Activated CD4-positive, alpha-beta T cell treated with anti-CD3 and anti-CD28 coated beads, Interleukin-2, amount 50 U/mL, for 16 hours (primary cell): ENCODE data around the gene SPATA31C1.
A peak's percentile ranks its signal among the peaks of the same experiment; 100 is the strongest.

Source experiments
- DNase-seq: peaks from one replicate; pipeline ENCODE4 v3.0.0-alpha.2; 2020

SPATA31C1 gene

DNA sequence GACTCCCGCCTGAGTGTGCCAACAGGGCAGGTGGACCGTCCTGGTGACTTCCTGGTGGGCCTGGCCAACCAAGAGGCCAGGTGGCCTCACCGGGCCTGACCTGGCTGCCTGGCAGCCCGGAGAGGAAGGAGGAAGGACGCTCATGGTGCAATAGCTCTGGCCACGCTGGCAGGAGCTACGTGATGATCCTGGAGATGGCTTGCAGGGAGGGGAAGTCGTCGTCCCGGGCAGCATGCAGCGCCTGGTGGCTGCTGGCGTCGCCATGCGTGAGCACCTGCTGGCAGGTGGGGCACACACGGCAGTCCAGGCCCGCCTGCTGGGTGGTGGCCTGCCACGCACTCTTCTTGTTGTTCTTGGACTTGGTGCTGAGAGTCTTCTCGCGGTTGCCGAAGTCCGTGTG is 26.3 kb downstream of the SPATA31C1 start:
- DNase-seq = no peak

DNA sequence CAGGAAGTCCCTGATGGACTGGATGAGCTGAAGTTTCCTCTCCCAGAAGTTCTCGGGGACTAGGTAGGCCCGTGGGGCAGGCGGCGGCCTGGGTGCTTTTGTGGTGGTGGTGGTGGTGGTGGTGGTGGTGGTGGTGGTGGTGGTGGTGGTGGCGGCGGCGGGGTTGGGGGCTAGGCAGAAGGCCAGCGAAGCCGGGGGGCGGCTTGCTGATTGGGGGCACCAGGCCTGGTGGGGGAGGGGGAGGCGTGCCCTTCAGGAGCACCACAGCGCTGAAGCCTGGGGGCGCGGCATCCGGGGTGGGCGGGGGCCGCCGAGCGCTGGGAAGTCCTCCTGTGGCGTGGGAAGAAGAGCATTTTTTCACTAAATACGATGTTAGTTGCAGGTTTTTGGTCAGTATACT is 26.9 kb downstream of the SPATA31C1 start:
- no peak for DNase-seq

- DNase-seq = no peak
These were observed 32.5 kb downstream of the SPATA31C1 start for GRCh38 chr9:87950296-87950695.

- peak; percentile 38 for DNase-seq
These were observed 33.2 kb downstream of the SPATA31C1 start for GRCh38 chr9:87950765-87951488.

- DNase-seq = no peak
These were observed 36.5 kb downstream of the SPATA31C1 start for GRCh38 chr9:87954230-87954629.

GRCh38 chr9:87957839-87958238 is 40.1 kb downstream of the SPATA31C1 start:
- no peak for DNase-seq

DNA sequence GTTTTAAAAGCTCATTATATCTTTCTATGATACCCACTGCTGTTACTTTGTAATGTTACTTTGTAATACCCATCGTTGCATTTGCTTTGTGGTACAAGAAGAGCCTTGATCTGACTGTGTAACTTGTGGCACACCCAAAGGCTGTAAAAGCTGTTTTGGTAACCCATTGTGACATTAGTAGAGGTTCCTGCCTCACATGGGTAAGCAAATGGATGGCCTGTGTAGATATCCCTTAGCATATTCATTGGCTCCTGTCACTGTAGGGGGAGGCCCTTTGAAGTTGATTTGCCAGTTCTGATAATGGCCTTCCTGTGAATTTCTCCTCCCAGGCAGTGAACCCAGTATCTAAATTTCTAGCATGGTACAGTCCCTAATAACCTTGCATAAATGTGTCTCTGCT is 40.8 kb downstream of the SPATA31C1 start:
- DNase-seq = no peak

- no peak for DNase-seq
These were observed 42.3 kb downstream of the SPATA31C1 start for GRCh38 chr9:87959916-87960581.

DNA sequence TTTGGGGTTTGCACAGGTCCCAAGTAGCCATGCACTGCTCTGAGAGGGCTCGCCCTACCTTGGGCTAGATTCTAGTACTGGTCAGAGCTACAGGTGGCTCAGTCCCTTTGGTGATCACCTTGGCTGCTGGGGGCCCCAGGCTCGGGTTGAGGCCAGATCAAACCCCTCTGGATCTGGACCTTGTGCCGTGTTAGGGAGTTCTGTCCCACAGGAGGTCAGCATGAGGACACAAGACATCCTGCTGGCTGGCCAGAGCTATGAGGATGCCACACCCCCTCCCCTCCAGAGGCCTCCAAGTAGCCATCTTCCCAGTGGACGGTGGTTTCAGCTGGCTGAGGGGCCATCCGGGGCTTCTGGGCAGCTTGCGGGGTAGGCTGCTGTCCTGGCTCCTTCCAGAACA is 46.0 kb downstream of the SPATA31C1 start:
- no peak for DNase-seq

DNA sequence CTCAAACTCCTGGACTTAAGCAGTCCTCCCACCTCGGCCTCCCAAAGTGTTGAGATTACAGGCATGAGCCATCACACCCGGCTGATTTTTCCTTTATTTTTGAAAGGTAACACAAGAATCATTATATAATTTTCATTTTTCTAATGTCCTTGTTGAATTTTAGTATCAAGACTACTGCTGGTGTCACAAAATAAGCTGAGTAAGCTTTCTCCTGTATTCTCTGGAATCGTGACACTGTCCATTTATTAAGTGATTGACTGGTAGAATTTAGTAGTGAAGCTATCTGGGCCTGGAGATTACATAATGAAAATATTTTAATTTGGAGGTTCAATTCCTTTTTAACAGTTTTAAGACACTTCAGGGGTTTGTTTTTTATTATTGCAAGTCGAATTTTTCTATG is 47.1 kb downstream of the SPATA31C1 start:
- DNase-seq = no peak

DNA sequence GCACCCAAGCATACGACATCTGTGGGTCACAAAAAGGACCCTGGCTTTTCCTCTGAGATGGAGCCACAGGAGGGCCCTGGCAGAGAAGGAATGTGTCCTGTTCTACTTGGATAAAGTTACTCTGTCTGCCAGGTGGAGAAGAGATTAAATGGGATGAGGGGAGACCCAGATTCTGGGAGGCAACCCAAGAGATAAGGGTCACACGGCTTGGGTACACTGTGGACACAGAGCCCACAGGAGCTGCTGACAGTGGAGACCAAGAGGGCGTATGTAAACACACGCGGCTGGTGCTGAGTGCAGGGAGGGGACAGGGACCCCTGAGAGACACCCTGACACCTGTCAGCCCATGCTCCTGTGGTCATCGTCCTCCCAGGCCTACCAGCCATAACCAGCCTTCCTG is 50.4 kb downstream of the SPATA31C1 start:
- no peak for DNase-seq

DNA sequence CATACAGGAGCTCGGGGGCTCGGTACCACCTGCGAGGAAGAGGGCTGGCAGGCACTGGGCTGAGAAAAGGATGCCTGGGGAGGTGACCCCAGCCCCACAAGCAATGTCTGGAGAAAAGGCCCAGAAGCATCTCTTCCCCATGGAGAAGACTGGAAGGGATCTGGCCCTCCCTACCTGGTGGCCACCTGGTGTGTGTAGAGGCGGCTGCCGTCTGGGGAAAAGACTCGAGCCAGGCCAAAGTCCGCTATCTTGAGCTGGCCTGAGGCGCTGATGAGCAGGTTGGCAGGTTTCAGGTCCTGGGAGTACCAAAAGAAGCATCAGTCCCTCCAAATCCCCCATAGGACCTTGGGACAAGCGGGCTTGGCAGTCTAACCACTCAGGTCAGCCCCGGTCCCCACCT is 52.8 kb downstream of the SPATA31C1 start:
- DNase-seq = no peak

GRCh38 chr9:87973122-87973521 is 55.4 kb downstream of the SPATA31C1 start:
- no peak for DNase-seq
